SK-N-SH (cell line): ENCODE results near the gene BRCA2. TPM values are rescaled to one million over a fixed set of nuclear protein-coding genes. Genes with fewer than 3 reads are reported as not detected.

ENCODE experiments used
- CTCF ChIA-PET: fragments of 300-600, 350-600 bp; formaldehyde crosslinking; extraction: SDS; loops from one replicate; lab custom pipeline; 2021; lab: Yijun Ruan, JAX
- POLR2A ChIA-PET: fragments of 350-600 bp; sonication (Branson Sonifier 250); formaldehyde crosslinking; extraction: SDS; loops from one replicate; lab custom pipeline; 2020; ENCODE audit warnings: antibody characterized with exemption, inconsistent platforms; lab: Yijun Ruan, JAX
- DNase-seq: peaks from one replicate; pipeline ENCODE4 v3.0.0; 2012
- H2AFZ ChIP-seq: fragments of 200-600 bp; sonication (generic); 2 replicates; pipeline ENCODE4 v1.8.1; 2016; ENCODE audit warnings: antibody characterized with exemption, mild to moderate bottlenecking, low read depth
- H3F3A ChIP-seq: fragments of 200-600 bp; sonication (generic); replicated peaks from 2 replicates; pipeline ENCODE3; 2016; ENCODE audit warnings: antibody characterized with exemption, mild to moderate bottlenecking; ENCODE audit not compliant: insufficient read depth
- H3K27ac ChIP-seq, 2 experiments: fragments of 200-500 bp in 1 of 2; fragments of 200-600 bp in 1 of 2; sonication (Bioruptor generic) in 1 of 2; sonication (generic), shearing (Covaris generic) in 1 of 2; 2 replicates each; pipeline versions ENCODE4 v1.5.1 to v1.6.1; 2014 to 2016; ENCODE audit warnings: low read depth in 2 of 2, inconsistent platforms in 1 of 2, low read length in 1 of 2, mild to moderate bottlenecking in 1 of 2, mixed read lengths in 1 of 2
- H3K27me3 ChIP-seq: fragments of 200-600 bp; sonication (generic), shearing (Covaris generic); 2 replicates; pipeline ENCODE4 v1.6.1; 2016; ENCODE audit warnings: mixed run types; ENCODE audit not compliant: insufficient read depth
- H3K36me3 ChIP-seq, 2 experiments: fragments of 200-500 bp in 1 of 2; fragments of 200-600 bp in 1 of 2; sonication (Bioruptor generic) in 1 of 2; sonication (generic) in 1 of 2; replicated peaks in 1 of 2; 2 replicates each; pipeline versions ENCODE3 to v1.5.1; 2014 to 2016; ENCODE audit warnings: low read length in 1 of 2, mild to moderate bottlenecking in 1 of 2; ENCODE audit not compliant: insufficient read depth in 2 of 2, control insufficient read depth in 1 of 2
- H3K4me1 ChIP-seq, 2 experiments: fragments of 200-500 bp in 1 of 2; fragments of 200-600 bp in 1 of 2; sonication (Bioruptor generic) in 1 of 2; sonication (generic), shearing (Covaris generic) in 1 of 2; 2 replicates each; pipeline versions ENCODE4 v1.5.1 to v1.6.1; 2014 to 2016; ENCODE audit warnings: low read depth in 1 of 2, low read length in 1 of 2, mixed run types in 1 of 2; ENCODE audit not compliant: insufficient read depth in 2 of 2, control insufficient read depth in 1 of 2
- H3K4me2 ChIP-seq: fragments of 200-600 bp; sonication (generic), shearing (Covaris generic); 2 replicates; pipeline ENCODE4 v1.6.1; 2017; ENCODE audit warnings: mixed run types
- H3K4me3 ChIP-seq, 2 experiments: fragments of 200-500 bp in 1 of 2; fragments of 200-600 bp in 1 of 2; sonication (Bioruptor generic) in 1 of 2; sonication (generic), shearing (Covaris generic) in 1 of 2; 2 replicates each; pipeline versions ENCODE4 v1.5.1 to v1.8.1; 2014 to 2016; ENCODE audit warnings: low read depth in 2 of 2, inconsistent platforms in 1 of 2, low read length in 1 of 2, mild to moderate bottlenecking in 1 of 2, mixed read lengths in 1 of 2, moderate library complexity in 1 of 2
- H3K79me2 ChIP-seq: fragments of 200-600 bp; sonication (generic); 2 replicates; pipeline ENCODE4 v1.8.1; 2017; ENCODE audit warnings: mild to moderate bottlenecking; ENCODE audit not compliant: insufficient read depth
- H3K9ac ChIP-seq: fragments of 200-600 bp; sonication (generic); 2 replicates; pipeline ENCODE4 v1.6.1; 2017; ENCODE audit warnings: mixed run types
- H3K9me2 ChIP-seq: fragments of 200-600 bp; sonication (generic); 2 replicates; pipeline ENCODE4 v1.6.1; 2017; ENCODE audit warnings: mixed run types
- H3K9me3 ChIP-seq: fragments of 200-600 bp; sonication (generic); 2 replicates; pipeline ENCODE4 v1.6.1; 2017; ENCODE audit warnings: mixed run types, mild to moderate bottlenecking, moderate library complexity
- H4K20me1 ChIP-seq: fragments of 200-600 bp; sonication (generic); 2 replicates; pipeline ENCODE4 v1.6.1; 2017; ENCODE audit warnings: mild to moderate bottlenecking, mixed run types; ENCODE audit not compliant: insufficient read depth
- CHD2 ChIP-seq: fragments of 150-350 bp; IDR thresholded peaks from 2 replicates; pipeline ENCODE4 v1.6.1; 2018; ENCODE audit warnings: low read length; ENCODE audit not compliant: partially characterized antibody
- EP300 ChIP-seq, 2 experiments: IDR thresholded peaks; 2 replicates each; pipeline versions ENCODE4 v1.4.0 to v1.6.1; 2012; ENCODE audit warnings: borderline replicate concordance in 1 of 2, low read depth in 1 of 2, low read length in 1 of 2
- FOSL2 ChIP-seq: IDR thresholded peaks from 2 replicates; pipeline ENCODE4 v1.4.0; 2012; ENCODE audit warnings: low read depth, mild to moderate bottlenecking, moderate library complexity, borderline replicate concordance
- FOXM1 ChIP-seq: IDR thresholded peaks from 2 replicates; pipeline ENCODE4 v1.4.0; 2012; ENCODE audit warnings: low read depth, mild to moderate bottlenecking
- MEF2A ChIP-seq: IDR thresholded peaks from 2 replicates; pipeline ENCODE4 v1.4.0; 2012; ENCODE audit warnings: low read depth, borderline replicate concordance
- POLR2AphosphoS5 ChIP-seq: IDR thresholded peaks from 2 replicates; pipeline ENCODE4 v1.6.1; 2012; ENCODE audit warnings: low read depth, low read length
- RCOR1 ChIP-seq: fragments of 150-350 bp; IDR thresholded peaks from 2 replicates; pipeline ENCODE4 v1.6.1; 2017; ENCODE audit warnings: antibody characterized with exemption, low read length
- RFX5 ChIP-seq: IDR thresholded peaks from 2 replicates; pipeline ENCODE4 v1.6.1; 2012; ENCODE audit warnings: mild to moderate bottlenecking, improper control_type of control experiment, low read length
- RXRA ChIP-seq: IDR thresholded peaks from 2 replicates; pipeline ENCODE4 v1.4.0; 2012; ENCODE audit warnings: low read depth, mild to moderate bottlenecking, borderline replicate concordance
- SIN3A ChIP-seq: IDR thresholded peaks from 2 replicates; pipeline ENCODE4 v1.6.1; 2012; ENCODE audit warnings: low read depth, mild to moderate bottlenecking, low read length, moderate library complexity, borderline replicate concordance
- SMC3 ChIP-seq: IDR thresholded peaks from 2 replicates; pipeline ENCODE4 v1.6.1; 2012; ENCODE audit warnings: low read depth, low read length, improper control_type of control experiment
- TCF12 ChIP-seq: IDR thresholded peaks from 2 replicates; pipeline ENCODE4 v1.4.0; 2012
- TEAD4 ChIP-seq: IDR thresholded peaks from 2 replicates; pipeline ENCODE4 v1.4.0; 2012; ENCODE audit warnings: mild to moderate bottlenecking, borderline replicate concordance; ENCODE audit not compliant: insufficient read depth
- YY1 ChIP-seq: IDR thresholded peaks from 2 replicates; pipeline ENCODE4 v1.4.0; 2012; ENCODE audit warnings: low read depth, mild to moderate bottlenecking
- WGBS: methylation state at CpG from one replicate; pipeline ENCODE4 v1.1.6; 2017; ENCODE audit warnings: low lambda C conversion rate; 5-methylcytosine and 5-hydroxymethylcytosine counted together
- polyA plus RNA-seq, 3 experiments: library from polyadenylated mRNA; depleted of rRNA; stranded (reverse); fragments of >200 nt; gene quantifications; 2 replicates each; pipeline ENCODE4 v1.2.3, GENCODE V29; 2012
- TF ChIP-seq, protein P1 (sequence below): fragments of 150-350 bp; IDR thresholded peaks from 2 replicates; pipeline ENCODE4 v1.6.1; 2016; ENCODE audit warnings: mild to moderate bottlenecking, low read depth, low read length
- TF ChIP-seq, protein P2 (sequence below): IDR thresholded peaks from 2 replicates; pipeline ENCODE4 v1.6.1; 2012; ENCODE audit warnings: mild to moderate bottlenecking, low read depth, low read length, moderate library complexity
- TF ChIP-seq, protein P3 (sequence below): IDR thresholded peaks from 2 replicates; pipeline ENCODE4 v1.4.0; 2012; ENCODE audit warnings: low read depth, borderline replicate concordance
- TF ChIP-seq, protein P4 (sequence below): IDR thresholded peaks from 2 replicates; pipeline ENCODE4 v1.4.0; 2012; ENCODE audit warnings: low read depth
- TF ChIP-seq, protein P5 (sequence below): fragments of 200-600 bp; sonication (generic); IDR thresholded peaks from 2 replicates; pipeline ENCODE4 v1.6.1; 2017; ENCODE audit warnings: antibody characterized with exemption, mild to moderate bottlenecking, moderate library complexity

The BRCA2 gene
- polyA plus RNA-seq, 1 of the 3 experiments (the other 2 are of a cell fraction): 1.6 TPM

DNA sequence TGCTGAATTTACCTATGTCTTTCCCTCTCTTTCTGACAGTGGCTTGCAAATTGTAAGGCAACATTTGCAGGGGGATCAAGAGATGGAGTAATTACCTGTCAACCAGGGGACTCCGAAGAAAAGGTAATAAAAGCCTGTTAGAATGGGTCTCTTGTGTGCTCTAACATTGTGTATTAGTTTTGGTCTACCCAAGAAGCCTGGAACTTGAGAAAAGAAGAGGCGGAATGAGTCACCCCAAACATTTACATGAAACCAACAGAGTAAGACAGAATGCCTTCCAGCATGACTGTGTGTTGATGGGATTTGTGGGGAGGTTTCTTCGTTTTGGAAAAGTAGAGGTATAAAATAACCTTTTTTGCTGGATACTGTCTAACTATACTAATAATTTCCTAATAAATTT is 36.9 kb upstream of the BRCA2 start:
- H3K4me3 ChIP-seq: no peak overlapping the region
- POLR2A ChIA-PET: no interaction called here
- no peaks in the 10 kb centered on the region for H3K4me1 ChIP-seq
- H3K9me3 ChIP-seq: no peaks in the 10 kb centered on the region
- TF ChIP-seq, protein P1, sequence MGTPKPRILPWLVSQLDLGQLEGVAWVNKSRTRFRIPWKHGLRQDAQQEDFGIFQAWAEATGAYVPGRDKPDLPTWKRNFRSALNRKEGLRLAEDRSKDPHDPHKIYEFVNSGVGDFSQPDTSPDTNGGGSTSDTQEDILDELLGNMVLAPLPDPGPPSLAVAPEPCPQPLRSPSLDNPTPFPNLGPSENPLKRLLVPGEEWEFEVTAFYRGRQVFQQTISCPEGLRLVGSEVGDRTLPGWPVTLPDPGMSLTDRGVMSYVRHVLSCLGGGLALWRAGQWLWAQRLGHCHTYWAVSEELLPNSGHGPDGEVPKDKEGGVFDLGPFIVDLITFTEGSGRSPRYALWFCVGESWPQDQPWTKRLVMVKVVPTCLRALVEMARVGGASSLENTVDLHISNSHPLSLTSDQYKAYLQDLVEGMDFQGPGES: no peak
- TF ChIP-seq RFX5 (no peak), TCF12 (no peak), SIN3A (no peak), FOSL2 (no peak), FOXM1 (no peak), YY1 (no peak), RXRA (no peak), CHD2 (no peak), SMC3 (no peak), TEAD4 (no peak), MEF2A (no peak), EP300 (IDR thresholded peaks at IDR 0.05; ENCODE audit: borderline replicate concordance in 1 of 2, low read depth in 1 of 2, low read length in 1 of 2) (no peak), POLR2AphosphoS5 (no peak), RCOR1 (no peak)
- TF ChIP-seq, protein P2, sequence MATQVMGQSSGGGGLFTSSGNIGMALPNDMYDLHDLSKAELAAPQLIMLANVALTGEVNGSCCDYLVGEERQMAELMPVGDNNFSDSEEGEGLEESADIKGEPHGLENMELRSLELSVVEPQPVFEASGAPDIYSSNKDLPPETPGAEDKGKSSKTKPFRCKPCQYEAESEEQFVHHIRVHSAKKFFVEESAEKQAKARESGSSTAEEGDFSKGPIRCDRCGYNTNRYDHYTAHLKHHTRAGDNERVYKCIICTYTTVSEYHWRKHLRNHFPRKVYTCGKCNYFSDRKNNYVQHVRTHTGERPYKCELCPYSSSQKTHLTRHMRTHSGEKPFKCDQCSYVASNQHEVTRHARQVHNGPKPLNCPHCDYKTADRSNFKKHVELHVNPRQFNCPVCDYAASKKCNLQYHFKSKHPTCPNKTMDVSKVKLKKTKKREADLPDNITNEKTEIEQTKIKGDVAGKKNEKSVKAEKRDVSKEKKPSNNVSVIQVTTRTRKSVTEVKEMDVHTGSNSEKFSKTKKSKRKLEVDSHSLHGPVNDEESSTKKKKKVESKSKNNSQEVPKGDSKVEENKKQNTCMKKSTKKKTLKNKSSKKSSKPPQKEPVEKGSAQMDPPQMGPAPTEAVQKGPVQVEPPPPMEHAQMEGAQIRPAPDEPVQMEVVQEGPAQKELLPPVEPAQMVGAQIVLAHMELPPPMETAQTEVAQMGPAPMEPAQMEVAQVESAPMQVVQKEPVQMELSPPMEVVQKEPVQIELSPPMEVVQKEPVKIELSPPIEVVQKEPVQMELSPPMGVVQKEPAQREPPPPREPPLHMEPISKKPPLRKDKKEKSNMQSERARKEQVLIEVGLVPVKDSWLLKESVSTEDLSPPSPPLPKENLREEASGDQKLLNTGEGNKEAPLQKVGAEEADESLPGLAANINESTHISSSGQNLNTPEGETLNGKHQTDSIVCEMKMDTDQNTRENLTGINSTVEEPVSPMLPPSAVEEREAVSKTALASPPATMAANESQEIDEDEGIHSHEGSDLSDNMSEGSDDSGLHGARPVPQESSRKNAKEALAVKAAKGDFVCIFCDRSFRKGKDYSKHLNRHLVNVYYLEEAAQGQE: no peak
- TF ChIP-seq, protein P3, sequence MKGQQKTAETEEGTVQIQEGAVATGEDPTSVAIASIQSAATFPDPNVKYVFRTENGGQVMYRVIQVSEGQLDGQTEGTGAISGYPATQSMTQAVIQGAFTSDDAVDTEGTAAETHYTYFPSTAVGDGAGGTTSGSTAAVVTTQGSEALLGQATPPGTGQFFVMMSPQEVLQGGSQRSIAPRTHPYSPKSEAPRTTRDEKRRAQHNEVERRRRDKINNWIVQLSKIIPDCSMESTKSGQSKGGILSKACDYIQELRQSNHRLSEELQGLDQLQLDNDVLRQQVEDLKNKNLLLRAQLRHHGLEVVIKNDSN: no peak
- TF ChIP-seq, protein P4, sequence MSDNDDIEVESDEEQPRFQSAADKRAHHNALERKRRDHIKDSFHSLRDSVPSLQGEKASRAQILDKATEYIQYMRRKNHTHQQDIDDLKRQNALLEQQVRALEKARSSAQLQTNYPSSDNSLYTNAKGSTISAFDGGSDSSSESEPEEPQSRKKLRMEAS: no peak
- TF ChIP-seq, protein P5, sequence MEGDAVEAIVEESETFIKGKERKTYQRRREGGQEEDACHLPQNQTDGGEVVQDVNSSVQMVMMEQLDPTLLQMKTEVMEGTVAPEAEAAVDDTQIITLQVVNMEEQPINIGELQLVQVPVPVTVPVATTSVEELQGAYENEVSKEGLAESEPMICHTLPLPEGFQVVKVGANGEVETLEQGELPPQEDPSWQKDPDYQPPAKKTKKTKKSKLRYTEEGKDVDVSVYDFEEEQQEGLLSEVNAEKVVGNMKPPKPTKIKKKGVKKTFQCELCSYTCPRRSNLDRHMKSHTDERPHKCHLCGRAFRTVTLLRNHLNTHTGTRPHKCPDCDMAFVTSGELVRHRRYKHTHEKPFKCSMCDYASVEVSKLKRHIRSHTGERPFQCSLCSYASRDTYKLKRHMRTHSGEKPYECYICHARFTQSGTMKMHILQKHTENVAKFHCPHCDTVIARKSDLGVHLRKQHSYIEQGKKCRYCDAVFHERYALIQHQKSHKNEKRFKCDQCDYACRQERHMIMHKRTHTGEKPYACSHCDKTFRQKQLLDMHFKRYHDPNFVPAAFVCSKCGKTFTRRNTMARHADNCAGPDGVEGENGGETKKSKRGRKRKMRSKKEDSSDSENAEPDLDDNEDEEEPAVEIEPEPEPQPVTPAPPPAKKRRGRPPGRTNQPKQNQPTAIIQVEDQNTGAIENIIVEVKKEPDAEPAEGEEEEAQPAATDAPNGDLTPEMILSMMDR: no peak
- TF ChIP-seq, all 33 proteins: peak for 0
- no peak overlapping the region for H3K27ac ChIP-seq
- H3K4me2 ChIP-seq: no peak overlapping the region
- H3K9me2 ChIP-seq: no peaks in the 10 kb centered on the region
- no peak for DNase-seq
- H4K20me1 ChIP-seq: no peaks in the 10 kb centered on the region
- no peak overlapping the region for H2AFZ ChIP-seq
- no peaks in the 10 kb centered on the region for H3K79me2 ChIP-seq
- CTCF ChIA-PET: no interaction called here
- no peak overlapping the region for H3K9ac ChIP-seq
- H3K36me3 ChIP-seq: peaks cover 0 to 3% of the 10 kb centered on the region in 2 experiments
- H3K27me3 ChIP-seq: no peaks in the 10 kb centered on the region
- no peaks in the 10 kb centered on the region for H3F3A ChIP-seq
- 80% methylated on average over 3 of the region's 3 CpGs for WGBS
